Stimulated activated naive CD4-positive, alpha-beta T cell treated with Interleukin-2 at 50 U/mL for 16 hours (primary cell): ENCODE results near the gene EXTL1.

Experiments
- DNase-seq: peaks from one replicate; lab custom pipeline; 2025; lab: John Stamatoyannopoulos, UW

The EXTL1 gene

DNA sequence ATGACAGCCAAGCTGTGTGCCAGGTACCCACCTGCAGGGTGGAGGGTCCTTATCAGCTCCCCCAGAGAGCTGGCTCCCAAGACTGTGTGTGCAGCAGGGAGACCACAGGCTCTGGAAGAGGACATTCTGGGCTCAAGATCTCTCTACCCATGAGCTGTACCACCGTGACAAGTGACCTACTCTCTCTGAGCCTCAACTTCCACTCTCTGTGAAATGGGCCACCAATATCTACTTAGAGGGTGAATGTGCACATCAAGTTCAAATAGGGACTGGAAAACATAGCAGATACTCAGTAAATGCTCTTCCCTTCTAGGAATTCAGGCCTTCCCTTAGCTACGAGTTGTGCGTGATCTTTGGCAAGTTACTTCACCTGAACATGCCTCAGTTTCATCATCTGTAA, 22.8 kb downstream of the EXTL1 start:
- no peak for DNase-seq

DNA sequence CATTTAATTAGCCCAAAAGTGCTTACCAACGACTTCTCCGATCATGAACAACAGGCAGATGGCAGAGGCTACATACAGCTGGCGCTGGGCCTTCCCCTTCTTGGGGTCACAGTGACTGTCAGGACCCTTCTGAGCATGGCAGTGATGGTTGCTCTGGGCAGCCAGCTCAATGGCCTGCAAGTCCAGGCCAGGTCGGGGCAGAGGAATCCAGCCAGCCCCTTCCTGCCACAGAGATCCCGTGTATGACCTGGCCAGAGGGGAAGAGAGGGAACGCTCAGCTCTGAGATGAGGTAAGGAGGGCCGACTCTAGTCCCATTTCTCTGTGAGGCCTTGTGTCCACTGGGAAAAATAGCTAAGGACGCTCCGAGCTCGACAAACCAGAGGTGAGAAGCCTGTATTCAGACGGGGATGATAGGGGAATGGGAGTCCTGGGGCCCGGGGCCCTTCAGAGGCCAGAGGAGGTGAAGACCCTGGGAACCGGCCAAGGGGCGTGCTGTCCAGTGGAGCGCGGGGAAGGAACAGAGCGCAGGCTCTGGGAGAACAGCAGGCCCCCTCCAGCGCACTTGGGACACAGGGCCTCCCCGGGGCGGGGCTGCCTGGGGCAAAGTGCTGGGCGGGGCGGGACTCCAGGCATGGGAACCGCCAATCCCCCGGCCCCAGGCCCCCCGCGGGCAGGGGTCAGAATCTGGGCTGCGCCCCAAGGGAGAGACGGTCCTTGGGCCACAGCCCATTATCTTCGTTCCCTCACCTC, 23.6 kb downstream of the EXTL1 start:
- DNase-seq = no peak

DNA sequence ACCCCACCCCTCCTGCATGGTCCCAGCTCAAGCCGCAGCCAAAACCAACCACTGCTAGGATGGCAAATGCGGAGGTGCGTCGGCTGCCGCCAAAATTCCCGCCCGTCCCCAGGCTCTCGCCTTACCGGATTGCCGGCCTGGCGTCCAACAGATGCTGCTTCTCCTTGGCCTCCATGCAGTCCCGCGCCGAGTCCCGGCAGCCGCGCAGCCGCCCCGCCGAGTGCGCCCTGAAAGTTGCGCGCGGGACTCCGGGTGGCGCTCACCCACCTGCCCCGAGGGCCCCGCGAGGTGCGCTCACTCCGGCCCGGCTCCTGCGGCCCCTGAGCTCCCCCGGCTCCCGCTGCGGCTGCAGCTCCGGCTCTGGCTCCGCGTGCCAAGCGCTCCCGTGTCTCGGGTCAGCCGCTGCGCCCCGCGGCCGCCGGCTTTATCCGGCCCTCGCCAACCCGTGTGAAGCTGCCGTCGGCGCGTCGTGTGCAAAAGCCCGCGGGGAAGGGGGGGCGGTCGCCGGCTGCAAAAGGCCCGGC, 24.2 kb downstream of the EXTL1 start, which contains the start of gene SLC30A2:
Gene SLC30A2, minus strand, starts transcription at position 397 of the 524 bp plus-strand sequence. Its CDS starts 222 bp downstream, at position 175.
- no peak for DNase-seq

DNA sequence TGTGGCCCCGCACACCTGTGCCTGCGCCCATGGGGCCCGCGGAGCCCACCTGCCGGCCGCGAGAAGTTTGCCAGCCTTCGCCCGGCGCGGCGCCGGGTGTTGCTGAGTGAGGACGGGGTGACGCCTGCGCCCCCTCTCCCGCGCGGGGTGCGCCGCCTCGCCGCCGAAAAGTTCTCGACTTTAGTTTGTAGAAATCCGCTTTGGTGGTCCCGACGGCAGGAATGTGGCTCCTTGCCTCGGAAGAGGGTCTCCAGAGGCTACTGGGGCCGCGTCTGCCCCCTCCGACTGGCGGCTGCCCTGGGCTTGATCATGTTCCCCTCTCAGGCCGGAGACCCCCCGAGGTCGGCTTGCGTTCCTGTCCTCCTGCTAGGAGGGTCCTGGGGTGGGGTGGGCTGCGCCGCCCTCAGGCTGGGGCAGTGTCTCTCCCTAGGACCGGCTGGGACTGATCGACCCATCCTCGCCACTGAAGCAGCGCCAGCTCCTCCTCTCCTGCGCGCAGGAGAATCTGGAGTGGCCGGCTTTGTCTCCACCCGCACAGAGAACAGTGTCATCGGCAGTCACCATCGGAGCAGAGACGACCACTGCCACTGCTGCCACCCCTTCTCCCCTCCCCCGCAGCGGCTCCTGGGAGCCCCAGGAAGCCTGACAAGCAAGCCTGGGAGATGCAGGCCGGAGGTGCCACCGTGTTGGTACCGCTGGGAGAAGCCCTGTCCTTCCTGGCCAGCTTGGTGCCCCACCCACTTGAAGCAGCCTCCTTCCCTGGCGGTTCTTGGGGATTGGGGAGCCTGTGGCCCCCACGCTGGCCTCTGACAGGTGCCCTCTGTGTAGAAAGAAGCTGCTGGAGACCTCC, 24.9 kb downstream of the EXTL1 start:
- DNase-seq = no peak

DNA sequence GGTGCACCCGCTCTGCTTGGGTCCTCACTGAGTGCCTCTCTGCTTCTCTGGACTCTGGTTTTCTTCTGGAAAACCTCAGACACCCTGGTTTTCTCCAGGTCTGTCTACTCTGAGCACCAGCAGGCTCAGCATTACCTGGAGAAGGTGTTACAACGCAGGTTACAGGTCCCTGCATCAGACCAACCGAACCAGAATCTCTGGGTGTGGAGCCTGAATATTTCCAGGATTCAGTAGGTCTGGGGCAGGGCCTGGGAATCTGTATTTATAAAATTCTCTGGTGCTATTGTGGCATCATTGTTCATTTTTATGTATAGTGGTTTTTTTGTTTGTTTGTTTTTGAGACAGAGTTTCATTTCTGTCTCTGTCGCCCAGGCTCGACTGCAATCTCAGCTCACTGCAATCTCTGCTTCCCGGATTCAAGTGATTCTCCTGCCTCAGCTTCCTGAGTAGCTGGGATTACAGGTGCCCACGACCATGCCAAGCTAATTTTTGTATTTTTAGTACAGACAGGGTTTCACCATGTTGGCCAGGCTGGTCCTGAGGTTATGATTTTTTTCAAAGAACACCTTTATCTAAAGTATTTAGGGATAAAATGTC, 25.8 kb downstream of the EXTL1 start:
- no peak for DNase-seq

DNA sequence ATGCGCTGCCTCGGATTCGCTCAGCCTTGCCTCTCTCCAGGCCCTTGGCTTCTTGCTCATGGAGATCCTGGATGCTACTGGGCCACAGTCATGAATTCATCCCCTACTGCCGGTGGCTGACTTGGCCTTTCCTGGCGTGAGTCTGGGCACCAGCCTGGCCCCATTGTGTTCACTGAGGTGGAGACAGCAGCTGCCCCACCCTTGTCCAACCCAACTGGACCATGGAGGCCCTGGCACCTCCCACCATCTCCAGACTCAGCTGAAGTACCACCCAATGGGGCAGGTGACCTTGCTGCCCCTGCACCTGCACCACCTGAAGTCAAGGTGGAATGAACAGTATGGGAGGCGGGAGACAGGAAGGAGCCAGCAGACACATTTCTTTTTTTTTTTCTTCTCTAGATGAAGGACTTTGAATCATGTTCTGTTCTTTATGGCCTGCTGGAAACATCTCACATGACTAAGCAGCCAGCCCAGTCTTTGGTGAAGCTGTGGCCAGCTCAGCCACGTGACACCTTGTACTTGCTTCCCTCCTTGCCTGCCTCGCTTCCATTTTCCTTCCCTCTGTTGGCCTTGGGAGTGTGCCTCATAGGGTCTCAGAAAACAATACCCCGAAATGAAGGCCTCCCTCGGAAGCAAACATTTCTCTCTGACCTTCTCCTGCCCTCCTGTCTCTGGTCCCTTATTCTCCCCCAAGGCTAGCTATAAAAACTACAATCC, 28.1 kb downstream of the EXTL1 start:
- no peak for DNase-seq

DNA sequence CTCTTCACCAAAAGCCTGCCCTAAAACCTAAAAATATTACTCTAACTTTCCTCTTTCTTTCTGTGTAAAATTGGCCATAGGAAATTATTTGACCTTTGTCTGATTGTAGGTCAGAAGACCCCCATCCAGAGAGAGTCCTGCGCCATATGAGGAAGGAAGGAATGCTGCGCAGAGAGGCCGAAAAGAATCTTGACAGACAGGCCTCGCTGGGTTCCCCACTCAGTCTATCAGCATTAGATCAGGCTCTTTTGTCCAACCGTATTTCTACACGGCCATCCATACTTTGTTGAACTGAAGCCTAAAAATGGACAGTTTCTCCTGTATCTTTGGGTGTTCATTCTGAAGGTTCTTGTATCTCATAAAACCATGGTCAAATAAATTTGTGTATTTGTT, 28.7 kb downstream of the EXTL1 start:
- no peak for DNase-seq

DNA sequence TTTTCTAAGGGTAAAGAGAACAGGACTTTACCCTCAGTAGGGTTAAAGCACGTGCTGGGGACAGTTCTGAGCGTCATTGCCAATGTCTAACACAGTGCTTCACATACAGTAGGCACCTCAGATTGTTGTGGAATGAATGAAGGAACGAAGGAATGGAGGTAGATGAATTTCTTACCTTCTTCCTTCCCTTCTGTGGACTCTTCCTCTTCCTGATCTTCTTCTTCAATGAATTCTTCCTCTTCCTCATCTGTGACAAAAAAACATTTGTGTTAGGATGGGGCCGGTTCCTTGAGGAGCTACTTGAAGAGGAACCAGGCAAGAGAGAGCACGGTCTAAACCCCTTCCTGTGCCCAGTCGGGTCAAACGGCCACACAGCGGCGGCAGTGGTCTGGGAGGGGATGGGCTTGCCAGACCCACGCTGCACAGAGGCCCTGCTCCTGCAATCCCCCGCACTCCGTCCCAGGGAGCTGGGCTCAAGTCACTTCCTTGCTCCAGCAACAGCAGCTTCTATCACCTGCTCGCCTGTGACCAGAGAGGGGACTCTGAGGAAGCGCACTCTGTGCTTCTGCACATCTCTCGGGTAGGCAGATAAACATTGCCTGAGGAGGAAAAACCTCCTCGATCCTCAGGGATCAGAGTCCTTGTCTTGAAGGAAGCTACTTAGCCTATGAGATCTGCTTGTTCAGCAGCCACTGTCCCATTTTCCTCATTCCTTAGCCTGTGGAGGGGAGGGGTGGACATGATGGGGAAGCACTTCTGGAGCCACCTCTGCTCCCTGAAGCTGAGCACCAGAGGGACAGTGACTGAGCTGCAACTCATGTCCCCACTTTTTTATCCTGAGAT, 32.4 kb downstream of the EXTL1 start:
- DNase-seq = no peak

DNA sequence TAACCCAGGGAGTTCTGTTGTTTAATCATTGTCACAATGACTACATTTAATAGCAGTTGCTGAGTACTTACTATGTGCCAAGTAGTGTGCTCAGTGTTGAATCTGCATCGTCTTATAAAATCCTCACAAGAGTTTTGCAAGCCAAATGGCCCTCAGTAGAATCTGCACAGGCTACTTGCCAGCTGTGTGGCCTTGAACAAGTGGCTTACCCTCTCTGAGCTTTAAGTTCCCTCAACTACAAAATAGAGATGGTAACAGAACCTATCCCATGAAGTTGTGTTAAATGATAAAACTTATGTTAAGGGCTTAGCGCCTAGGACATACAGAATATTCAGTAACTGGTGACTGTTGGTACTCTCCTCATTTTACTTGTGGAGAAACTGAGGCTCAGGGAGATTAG, 33.5 kb downstream of the EXTL1 start:
- no peak for DNase-seq

DNA sequence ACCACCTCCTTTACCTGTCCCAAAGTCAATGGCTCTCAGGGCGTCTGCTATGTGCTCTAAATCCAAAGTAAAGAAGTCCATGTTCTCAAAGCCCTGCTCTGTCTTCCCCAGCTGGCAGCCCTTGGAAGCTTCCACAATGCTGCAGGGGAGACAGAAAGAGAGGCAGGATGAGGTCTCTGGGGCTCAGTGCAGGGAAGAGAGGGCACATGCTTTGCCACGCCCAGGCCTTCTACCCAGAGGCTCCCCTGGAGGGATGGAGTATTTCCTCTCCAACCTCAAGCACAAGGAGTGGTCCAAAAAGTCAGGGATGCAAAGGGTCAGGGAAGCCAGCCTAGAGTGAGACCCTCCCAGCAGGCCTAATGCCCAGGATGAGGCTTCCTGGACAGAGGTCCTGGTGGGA, 35.6 kb downstream of the EXTL1 start:
- no peak for DNase-seq

DNA sequence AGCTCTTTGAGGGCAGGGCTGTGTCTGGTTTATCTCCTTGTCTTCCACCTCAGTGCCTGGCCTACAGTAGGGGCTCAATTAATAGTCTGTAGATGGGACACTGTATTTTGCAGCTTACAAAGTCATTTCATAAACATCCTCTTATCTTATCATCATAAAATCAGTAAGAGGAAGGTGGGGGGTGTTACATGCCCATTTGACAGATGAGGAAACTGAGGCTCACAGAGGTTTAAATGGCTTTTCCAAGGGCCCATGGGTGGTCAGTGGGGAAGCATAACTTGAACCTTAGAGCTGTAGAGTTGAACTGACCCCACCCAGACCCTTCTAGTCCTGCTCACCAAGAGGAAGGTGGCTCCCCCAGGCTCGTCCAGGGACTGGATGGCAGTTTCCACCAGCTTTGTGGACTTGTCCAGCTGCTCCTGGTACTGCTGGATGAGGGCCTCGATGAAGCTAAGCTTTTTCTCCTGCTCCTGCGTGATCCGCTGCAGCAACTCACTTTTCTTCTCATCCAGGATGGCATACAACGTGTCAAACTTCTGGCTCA, 36.5 kb downstream of the EXTL1 start:
- DNase-seq = no peak

DNA sequence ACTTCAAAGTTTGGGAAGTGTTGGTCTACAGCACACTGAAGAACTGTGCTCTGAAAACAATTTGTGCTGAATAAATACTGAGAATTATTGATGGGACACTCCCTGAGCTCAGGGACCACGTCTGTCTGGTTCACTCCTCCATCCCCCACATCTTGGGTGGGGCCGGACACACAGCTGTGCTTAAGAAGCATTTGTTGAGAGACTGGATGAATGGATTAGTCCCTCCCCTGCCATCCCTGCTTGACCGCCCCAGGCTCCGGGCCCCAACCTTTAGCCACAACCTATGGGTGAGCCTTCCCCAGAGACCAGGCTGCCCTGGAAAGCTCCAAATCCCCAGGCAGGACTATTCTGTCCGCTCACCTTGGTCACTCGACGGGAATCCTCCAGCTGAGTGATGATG, 38.3 kb downstream of the EXTL1 start:
- DNase-seq = no peak

DNA sequence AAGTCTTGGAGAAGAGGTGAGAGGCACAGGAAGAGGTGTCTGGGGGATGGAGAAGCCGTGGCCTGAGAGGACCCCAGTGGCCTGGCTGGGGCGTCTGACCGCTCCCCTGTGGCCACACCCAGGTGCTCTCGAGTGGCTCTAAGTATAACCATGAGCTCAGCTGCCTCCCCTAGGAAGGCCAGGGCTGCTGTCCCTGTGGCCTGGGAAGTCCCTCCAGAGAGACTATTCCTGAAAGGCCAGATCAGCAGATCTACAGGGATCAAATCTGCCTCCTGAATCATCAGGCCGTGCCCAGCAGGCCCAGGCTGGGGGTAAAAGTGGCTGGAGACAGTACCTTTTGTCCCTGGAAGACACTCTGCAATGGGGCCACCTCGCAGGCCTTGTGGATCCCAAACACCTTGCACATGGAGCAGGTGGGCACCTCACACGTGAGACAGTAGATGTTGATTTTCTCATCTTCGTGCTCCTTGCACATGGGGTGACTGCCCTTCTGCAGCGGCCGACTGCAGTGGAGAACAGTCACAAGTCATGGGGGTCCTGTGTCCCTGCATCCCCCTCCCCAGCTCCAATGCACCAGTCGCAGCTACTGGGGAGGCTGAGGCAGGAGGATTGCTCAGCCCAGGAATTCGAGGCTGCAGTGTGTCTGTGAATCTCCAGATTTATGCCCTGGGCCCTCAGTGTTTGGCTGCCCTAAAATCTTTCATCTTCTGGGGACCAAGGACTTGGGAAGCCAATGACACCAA, 39.4 kb downstream of the EXTL1 start:
- no peak for DNase-seq

DNA sequence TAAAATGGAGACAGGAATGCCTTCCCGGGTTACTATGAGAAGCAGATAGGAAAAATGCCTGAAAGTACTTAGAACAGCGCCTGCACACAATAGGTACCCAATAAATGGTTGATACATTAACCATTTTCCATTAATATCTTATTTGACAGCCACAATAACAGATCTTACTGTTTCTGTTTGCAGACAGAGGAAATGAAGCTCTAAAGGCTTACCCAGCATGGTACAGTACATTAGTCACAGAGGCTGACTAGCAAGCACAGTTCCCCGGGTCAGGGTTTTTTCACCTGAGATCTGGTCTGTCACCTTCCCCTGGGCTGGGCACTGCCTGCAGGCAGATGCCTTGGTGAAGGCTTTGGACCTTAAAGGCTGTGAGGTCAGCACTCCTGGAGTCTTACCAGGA, 43.0 kb downstream of the EXTL1 start:
- no peak for DNase-seq

DNA sequence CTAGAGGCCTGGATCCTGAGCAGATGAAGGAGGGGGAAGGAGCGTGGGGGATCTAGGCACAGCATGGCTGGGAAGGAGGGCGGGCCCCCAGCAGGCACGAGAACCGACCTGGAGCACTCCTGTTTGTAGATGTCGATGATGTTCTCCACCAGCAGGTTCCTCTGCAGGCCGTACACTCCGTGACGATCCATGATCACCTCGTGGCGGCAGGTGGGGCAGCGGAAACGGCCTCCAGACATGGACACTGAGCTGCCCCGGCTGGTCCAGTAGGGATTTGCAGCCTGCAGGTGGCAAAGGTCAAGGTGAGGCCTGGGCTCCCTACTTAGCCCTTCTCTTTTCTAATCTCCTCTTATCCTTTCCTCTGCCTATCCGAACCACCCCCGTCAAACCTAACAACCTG, 44.6 kb downstream of the EXTL1 start:
- no peak for DNase-seq

DNA sequence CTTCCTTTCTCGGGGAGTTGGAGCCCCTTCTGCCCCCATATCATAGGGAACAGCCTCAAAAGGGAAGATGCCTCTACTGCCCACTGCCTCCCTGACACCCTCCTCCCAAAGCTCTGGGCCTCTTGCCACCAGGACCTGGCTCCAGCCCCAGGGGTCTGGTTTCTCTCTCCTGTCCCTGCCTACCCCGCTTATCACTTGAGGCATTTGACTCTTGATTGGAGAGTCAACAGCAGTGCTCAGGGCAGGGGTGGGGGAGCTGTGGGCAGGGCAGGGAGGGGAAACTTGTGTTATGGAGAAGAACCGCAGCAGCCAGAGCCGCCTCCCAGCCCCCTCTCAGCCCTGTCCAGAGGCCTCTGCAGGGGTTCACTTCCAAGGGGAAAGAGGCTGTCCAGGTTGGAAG, 45.3 kb downstream of the EXTL1 start:
- no peak for DNase-seq

DNA sequence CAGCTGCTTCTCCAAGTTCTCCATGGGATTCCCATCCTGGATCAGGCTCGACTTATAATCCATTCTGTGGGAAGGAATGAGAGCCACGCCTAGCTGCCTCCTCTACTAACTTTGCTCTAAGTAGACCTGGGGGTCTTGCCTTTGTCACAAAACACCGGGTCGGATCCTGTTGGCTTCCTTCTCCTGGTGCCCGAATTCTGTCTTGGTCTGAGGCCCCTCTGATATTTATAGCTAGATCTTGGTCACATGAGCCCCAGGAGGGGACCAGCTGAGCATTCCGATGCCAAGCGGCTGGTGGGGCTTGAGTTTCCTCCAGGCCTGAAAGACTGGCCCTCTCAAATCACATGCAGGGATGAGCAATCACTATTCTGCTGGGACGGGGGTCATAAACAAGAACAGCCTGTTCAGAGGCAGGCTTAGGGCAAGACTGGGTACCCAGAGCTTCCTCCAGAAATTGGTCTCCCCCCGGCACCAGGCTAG, 45.9 kb downstream of the EXTL1 start, which contains the start of gene TRIM63:
Gene TRIM63, minus strand, starts transcription at position 199 of the 480 bp plus-strand sequence. Its CDS starts 136 bp downstream, at position 63.
- DNase-seq = no peak

DNA sequence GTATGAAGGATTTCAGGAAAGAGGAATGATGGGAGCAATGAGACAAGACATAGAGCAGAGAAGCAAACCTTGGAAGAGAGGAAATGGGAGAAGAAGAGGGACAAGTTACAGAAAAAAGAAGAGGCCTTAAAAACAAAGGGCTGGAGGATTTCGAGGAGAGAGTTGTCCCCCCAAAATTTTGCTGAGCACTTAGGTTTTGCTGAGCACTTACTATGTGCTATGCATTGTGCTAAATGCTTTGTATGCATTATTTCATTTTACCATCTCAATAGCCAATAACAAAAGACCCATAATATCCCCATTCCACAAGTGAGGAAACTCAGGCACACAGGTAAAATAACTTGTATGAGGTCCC, 48.3 kb downstream of the EXTL1 start:
- DNase-seq = no peak

DNA sequence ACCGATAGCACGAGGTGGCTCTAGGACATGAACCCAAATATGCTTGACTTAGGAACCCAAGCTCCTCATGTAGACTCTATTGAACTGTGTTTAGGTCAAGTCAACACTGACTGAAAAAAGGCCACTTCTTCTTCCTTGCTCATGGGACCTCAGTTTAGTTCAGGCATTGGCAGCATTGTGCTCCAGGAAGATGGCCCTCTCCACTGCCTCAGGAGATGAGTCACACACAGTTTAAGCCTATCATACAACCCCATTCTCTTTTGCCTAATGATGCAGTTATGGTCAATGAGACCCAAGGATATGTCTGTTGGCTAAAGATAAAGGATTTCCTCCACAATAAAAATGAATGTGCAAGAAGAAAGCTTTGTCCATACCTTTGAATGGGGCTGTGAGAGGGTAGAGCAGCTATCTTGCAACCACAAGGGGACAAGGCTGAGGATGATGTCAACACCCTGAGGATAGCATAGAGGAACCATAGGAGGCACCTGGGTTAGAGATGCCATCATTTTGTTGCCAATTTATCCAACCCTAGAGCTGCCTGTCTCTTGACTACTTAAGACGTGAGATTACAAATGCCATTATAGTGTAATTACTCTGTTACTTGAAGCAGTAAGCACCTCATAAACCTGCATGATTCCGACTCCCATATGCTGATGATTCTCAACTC, 48.9 kb downstream of the EXTL1 start:
- DNase-seq = no peak
